Upper lobe of right lung (tissue), 1 donor: ENCODE measurements around the gene MFSD6L. TPM values are rescaled to one million over a fixed set of nuclear protein-coding genes. Genes with fewer than 3 reads are reported as not detected.

Source experiments
- ATAC-seq: fragments of 200-7000 bp; cut with Tn5 transposase; one replicate; pipeline ENCODE4 v1.9.1; 2020; ENCODE audit warnings: mild to moderate bottlenecking, moderate library complexity
- DNase-seq: peaks from one replicate; pipeline ENCODE4 v3.0.0-alpha.2; 2020
- H3K27ac ChIP-seq: fragments of 200-600 bp; one replicate; pipeline ENCODE4 v1.8.0; 2022
- H3K27me3 ChIP-seq: fragments of 200-600 bp; one replicate; pipeline ENCODE4 v1.8.0; 2022; ENCODE audit warnings: mild to moderate bottlenecking
- H3K36me3 ChIP-seq: fragments of 200-600 bp; one replicate; pipeline ENCODE4 v1.8.0; 2022
- H3K4me1 ChIP-seq: fragments of 200-600 bp; one replicate; pipeline ENCODE4 v1.8.0; 2022
- H3K4me3 ChIP-seq: fragments of 200-600 bp; one replicate; pipeline ENCODE4 v1.8.0; 2022; ENCODE audit warnings: mild to moderate bottlenecking
- H3K9me3 ChIP-seq: fragments of 200-600 bp; one replicate; pipeline ENCODE4 v1.8.0; 2022
- CTCF ChIP-seq: fragments of 200-600 bp; IDR thresholded peaks from one replicate; pipeline ENCODE4 v1.8.0; 2022; ENCODE audit warnings: antibody characterized with exemption
- intact Hi-C: fragments of 100-400 bp; cut with DNase I; formaldehyde crosslinking; loops from one replicate; pipeline ENCODE4 v1.11.0; 2022
- total RNA-seq: library from RNA; stranded (reverse); fragmentation: NEBNext Ultra II Directional; extraction: Animal tissue kit (Norgen Biotek cat#: 25700); gene quantifications from one replicate; pipeline ENCODE4 v1.2.1, GENCODE V29; 2021
- donor health status: DM: no; HTN: yes; CAD: no; lungs with severe emphysema.

MFSD6L gene
- total RNA-seq, 1 donor from 2014 or later = 0.41 TPM

GRCh38 chr17:8829036-8829941 lies 30.1 kb upstream of the MFSD6L start:
- intact Hi-C loops = no loop called here
- no peaks in the 10 kb centered on the region for H3K9me3 ChIP-seq
- peaks cover 5% of the 10 kb centered on the region for H3K27me3 ChIP-seq
- no peak for TF ChIP-seq CTCF
- H3K4me3 ChIP-seq = no peak overlapping the region
- H3K4me1 ChIP-seq = no peaks in the 10 kb centered on the region
- no peak overlapping the region for H3K27ac ChIP-seq
- H3K36me3 ChIP-seq = no peaks in the 10 kb centered on the region
- no peak for ATAC-seq
- no peak for DNase-seq

DNA sequence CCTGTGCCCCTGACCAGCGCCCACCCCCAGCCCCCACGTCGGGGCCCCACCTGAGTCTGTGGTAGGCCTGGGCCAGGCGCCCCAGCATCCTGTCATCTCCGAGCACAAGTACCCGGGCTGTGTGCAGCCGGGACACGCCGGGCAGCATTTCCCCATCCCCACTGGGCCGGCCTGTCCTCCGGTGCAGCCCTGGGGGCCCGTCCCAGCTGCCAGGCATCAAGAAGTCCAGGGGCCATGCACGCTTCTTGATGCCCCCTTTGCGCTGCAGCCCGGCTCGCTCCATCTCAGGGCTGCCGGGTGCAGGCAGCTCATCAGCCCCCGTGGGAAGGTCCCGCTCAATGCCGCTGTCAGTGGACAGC lies 29.3 kb upstream of the MFSD6L start:
- no peaks in the 10 kb centered on the region for H3K4me1 ChIP-seq
- intact Hi-C loops = no loop called here
- H3K9me3 ChIP-seq = no peaks in the 10 kb centered on the region
- H3K4me3 ChIP-seq = no peak overlapping the region
- no peaks in the 10 kb centered on the region for H3K36me3 ChIP-seq
- DNase-seq = no peak
- peaks cover 5% of the 10 kb centered on the region for H3K27me3 ChIP-seq
- no peak for TF ChIP-seq CTCF
- H3K27ac ChIP-seq = no peak overlapping the region
- no peak for ATAC-seq

DNA sequence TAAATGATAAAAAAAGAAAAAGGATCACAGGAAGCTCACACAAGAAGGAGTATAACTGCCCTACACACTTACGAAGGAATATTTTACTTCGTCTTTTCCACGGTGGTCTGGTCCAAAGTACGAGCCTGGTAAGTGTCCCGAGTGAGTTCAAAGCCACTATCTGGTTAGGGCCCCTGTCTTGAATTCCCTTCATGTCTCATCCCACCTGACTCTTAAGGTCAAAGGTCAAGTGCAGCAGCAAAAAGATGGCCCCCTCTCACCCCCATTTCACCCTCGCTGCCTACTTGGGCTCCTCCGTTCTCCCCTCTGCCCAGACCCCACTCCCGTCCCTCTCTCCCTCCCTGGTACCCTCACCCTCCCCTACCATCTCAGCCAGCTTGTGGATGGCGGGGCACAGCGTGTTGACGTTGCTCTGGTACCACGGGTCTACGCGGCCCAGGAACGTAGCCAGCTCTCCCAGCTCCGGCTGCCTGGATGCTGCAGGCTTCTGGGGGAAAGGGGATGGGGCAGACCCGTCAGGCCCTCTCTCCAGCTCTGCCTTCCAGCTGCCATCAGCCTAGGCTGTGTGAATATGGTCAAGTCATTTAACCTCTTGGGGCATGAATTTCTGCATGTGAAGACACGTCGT lies 27.8 kb upstream of the MFSD6L start:
- H3K4me1 ChIP-seq = no peaks in the 10 kb centered on the region
- no peaks in the 10 kb centered on the region for H3K36me3 ChIP-seq
- ATAC-seq (no peak), DNase-seq (no peak)
- no peak for TF ChIP-seq CTCF
- no peak overlapping the region for H3K4me3 ChIP-seq
- H3K27ac ChIP-seq = no peak overlapping the region
- H3K9me3 ChIP-seq = no peaks in the 10 kb centered on the region
- peaks cover 3% of the 10 kb centered on the region for H3K27me3 ChIP-seq
- intact Hi-C loops = no loop called here

DNA sequence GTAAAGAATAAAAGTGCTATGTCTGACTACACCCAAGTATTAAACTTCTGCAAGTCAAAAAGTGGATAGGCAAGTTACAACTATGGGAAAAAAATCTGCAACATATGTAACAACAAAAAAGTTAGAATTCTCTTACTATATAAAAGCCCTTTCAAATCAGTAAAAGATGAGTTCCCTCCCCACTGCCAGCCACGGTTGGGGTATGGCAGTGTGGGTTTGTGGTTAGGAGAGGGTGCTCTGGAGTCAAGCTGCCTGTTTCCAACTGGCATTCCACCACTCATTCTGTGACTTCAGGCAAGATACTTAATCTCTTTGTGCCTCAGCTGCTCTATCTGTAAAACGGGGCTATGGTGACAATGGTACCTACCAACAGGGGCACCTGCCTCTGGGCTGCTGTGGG lies 26.6 kb upstream of the MFSD6L start:
- Histone ChIP-seq H3K4me3 (no peak overlapping the region), H3K36me3 (no peaks in the 10 kb centered on the region), H3K4me1 (no peaks in the 10 kb centered on the region), H3K27ac (no peak overlapping the region), H3K27me3 (no peaks in the 10 kb centered on the region), H3K9me3 (no peaks in the 10 kb centered on the region)
- no peak for TF ChIP-seq CTCF
- intact Hi-C loops = no loop called here
- DNase-seq (no peak), ATAC-seq (no peak)

- Histone ChIP-seq H3K27me3 (peaks cover 3% of the 10 kb centered on the region), H3K36me3 (no peaks in the 10 kb centered on the region), H3K4me1 (no peaks in the 10 kb centered on the region), H3K4me3 (no peak overlapping the region), H3K9me3 (no peaks in the 10 kb centered on the region), H3K27ac (no peak overlapping the region)
- TF ChIP-seq CTCF = no peak
- intact Hi-C loops = no loop called here
- no peak for DNase-seq
- ATAC-seq = no peak
Measured at GRCh38 chr17:8823279-8823678, 24.1 kb upstream of the MFSD6L start.
